Measurements from ENCODE around the gene GPR143. TPM values are rescaled to one million over a fixed set of nuclear protein-coding genes. Genes with fewer than 3 reads are reported as not detected.

GPR143 gene
- polyA plus RNA-seq, 2 of the 4 experiments (the other 2 are of a cell fraction) = not detected

- Histone ChIP-seq H3K9me3 (peaks cover 8% of the 10 kb centered on the region; the same call in 2 of the 3 replicates), H3K4me1 (no peaks in the 10 kb centered on the region), H3K27ac (no peak overlapping the region), H3K4me3 (no peak overlapping the region), H3K4me2 (no peak overlapping the region)
- no peak for DNase-seq (ENCODE audit: low read depth in 1 of 2, low spot score in 1 of 2)
- peak; percentile 32; a peak in 1 of 6 replicates for ATAC-seq
- POLR2A ChIA-PET = no interaction called here
- no peak for FAIRE-seq
- 92% methylated on average over 8 of the region's 13 CpGs for WGBS (ENCODE audit: missing lambda C conversion rate)
- CTCF ChIA-PET = interaction anchor here (0.8 to 3.8 kb wide), 5 partner anchors 14 to 955 kb away, joined by 3 to 17 read pairs (median 4); no protein-coding TSS in a partner anchor
- TF ChIP-seq CEBPB (IDR thresholded peaks at IDR 0.05) (no peak), RARB (CRISPR knock-in tag; IDR thresholded peaks at IDR 0.05) (no peak), ATOH8 (CRISPR knock-in tag; IDR thresholded peaks at IDR 0.05; ENCODE audit: low read depth) (no peak), ZNF302 (CRISPR knock-in tag; IDR thresholded peaks at IDR 0.05) (no peak), EHMT2 (IDR thresholded peaks at IDR 0.05; ENCODE audit: low read depth) (no peak), PBX3 (IDR thresholded peaks at IDR 0.05) (no peak)
- TF ChIP-seq, protein P1, sequence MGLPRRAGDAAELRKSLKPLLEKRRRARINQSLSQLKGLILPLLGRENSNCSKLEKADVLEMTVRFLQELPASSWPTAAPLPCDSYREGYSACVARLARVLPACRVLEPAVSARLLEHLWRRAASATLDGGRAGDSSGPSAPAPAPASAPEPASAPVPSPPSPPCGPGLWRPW (IDR thresholded peaks at IDR 0.05) = no peak
- TF ChIP-seq, protein P2, sequence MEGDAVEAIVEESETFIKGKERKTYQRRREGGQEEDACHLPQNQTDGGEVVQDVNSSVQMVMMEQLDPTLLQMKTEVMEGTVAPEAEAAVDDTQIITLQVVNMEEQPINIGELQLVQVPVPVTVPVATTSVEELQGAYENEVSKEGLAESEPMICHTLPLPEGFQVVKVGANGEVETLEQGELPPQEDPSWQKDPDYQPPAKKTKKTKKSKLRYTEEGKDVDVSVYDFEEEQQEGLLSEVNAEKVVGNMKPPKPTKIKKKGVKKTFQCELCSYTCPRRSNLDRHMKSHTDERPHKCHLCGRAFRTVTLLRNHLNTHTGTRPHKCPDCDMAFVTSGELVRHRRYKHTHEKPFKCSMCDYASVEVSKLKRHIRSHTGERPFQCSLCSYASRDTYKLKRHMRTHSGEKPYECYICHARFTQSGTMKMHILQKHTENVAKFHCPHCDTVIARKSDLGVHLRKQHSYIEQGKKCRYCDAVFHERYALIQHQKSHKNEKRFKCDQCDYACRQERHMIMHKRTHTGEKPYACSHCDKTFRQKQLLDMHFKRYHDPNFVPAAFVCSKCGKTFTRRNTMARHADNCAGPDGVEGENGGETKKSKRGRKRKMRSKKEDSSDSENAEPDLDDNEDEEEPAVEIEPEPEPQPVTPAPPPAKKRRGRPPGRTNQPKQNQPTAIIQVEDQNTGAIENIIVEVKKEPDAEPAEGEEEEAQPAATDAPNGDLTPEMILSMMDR (IDR thresholded peaks at IDR 0.05) = no peak
- TF ChIP-seq, protein P3, sequence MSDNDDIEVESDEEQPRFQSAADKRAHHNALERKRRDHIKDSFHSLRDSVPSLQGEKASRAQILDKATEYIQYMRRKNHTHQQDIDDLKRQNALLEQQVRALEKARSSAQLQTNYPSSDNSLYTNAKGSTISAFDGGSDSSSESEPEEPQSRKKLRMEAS (IDR thresholded peaks at IDR 0.05) = no peak
Measured at GRCh38 chrX:9707306-9708033, 58.2 kb downstream of the GPR143 start.

DNA sequence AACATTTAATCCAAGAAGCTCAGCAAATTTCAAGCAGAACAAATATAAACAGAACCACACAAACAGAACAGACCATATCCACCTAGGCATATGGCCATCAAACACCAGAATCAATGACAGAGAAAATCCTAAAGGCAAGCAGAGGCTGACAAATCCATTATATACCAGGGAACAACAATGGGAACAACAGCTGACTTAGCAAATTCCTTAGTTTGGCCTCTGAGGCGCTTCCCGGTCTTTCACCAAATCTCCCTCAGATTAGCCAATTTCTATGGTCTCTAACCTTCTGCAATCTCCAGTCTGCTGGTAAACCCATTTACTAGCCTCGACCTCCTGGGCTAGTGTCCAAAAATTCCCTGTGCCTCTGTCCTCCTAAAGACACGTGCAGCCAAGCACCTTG lies 59.2 kb downstream of the GPR143 start:
- Histone ChIP-seq H3K4me1 (no peaks in the 10 kb centered on the region), H3K9me3 (peaks cover 8% of the 10 kb centered on the region; the same call in 2 of the 3 replicates), H3K4me2 (no peak overlapping the region), H3K27ac (no peak overlapping the region), H3K4me3 (no peak overlapping the region)
- TF ChIP-seq MAFK (IDR thresholded peaks at IDR 0.05; ENCODE audit: partially characterized antibody) = peak; percentile 74
- no peak for TF ChIP-seq HOXB13 (CRISPR knock-in tag; IDR thresholded peaks at IDR 0.05; ENCODE audit: low read depth)
- FAIRE-seq (peak; percentile 7), DNase-seq (ENCODE audit: low read depth in 1 of 2, low spot score in 1 of 2) (no peak), ATAC-seq (no peak)
- POLR2A ChIA-PET = no interaction called here
- WGBS (ENCODE audit: missing lambda C conversion rate) = 87% methylated on average over 4 of the region's 4 CpGs
- CTCF ChIA-PET = interaction anchor here (0.9 kb wide), 1 partner anchor 887 kb away, joined by 4 read pairs; no protein-coding TSS in a partner anchor

GRCh38 chrX:9704876-9705465 lies 60.7 kb downstream of the GPR143 start:
- no peak for ATAC-seq
- H3K9me3 ChIP-seq = peaks cover 8% of the 10 kb centered on the region; the same call in 2 of the 3 replicates
- no peaks in the 10 kb centered on the region for H3K4me1 ChIP-seq
- ChIA-PET CTCF (interaction anchor here (1.1 kb wide), 1 partner anchor 888 kb away, joined by 3 read pairs; no protein-coding TSS in a partner anchor), POLR2A (no interaction called here)
- H3K27ac ChIP-seq = no peak overlapping the region
- TF ChIP-seq BHLHE40 (IDR thresholded peaks at IDR 0.05; ENCODE audit: low read depth, low read length) (no peak), JUN (IDR thresholded peaks at IDR 0.05) (no peak), RNF2 (IDR thresholded peaks at IDR 0.05; ENCODE audit: borderline replicate concordance, low read depth) (no peak), GATA3 (IDR thresholded peaks at IDR 0.05; ENCODE audit: borderline replicate concordance) (no peak)
- no peak for DNase-seq (ENCODE audit: low read depth in 1 of 2, low spot score in 1 of 2)
- H3K4me3 ChIP-seq = no peak overlapping the region
- no peak for FAIRE-seq
- 89% methylated on average over 4 of the region's 6 CpGs for WGBS (ENCODE audit: missing lambda C conversion rate)
- no peak overlapping the region for H3K4me2 ChIP-seq
